Peyer's patch (tissue), 4 donors: ENCODE data around the gene GNE.

Experiments
- CTCF ChIP-seq, 6 experiments: fragments of 450-650 bp in 4 of 6; fragments of 200-600 bp in 2 of 6; sonication (generic) in 1 of 6; IDR thresholded peaks; one replicate each; pipeline ENCODE4 v1.5.1; 2017 to 2019; ENCODE audit warnings: antibody characterized with exemption in 6 of 6, mild to moderate bottlenecking in 3 of 6, moderate library complexity in 1 of 6
- POLR2A ChIP-seq, 2 donors: fragments of 450-650 bp; IDR thresholded peaks; one replicate each; pipeline ENCODE4 v1.5.1; 2017; ENCODE audit warnings: antibody characterized with exemption in 2 of 2, mild to moderate bottlenecking in 2 of 2, moderate library complexity in 2 of 2

GRCh38 chr9:36221667-36222066, 36.6 kb downstream of the GNE start:
- TF ChIP-seq CTCF (IDR thresholded peaks at IDR 0.05): no peak
- no peak for TF ChIP-seq POLR2A (IDR thresholded peaks at IDR 0.05)
